PC-9 (cell line): ENCODE data around the gene ARHGAP10. TPM values are rescaled to one million over a fixed set of nuclear protein-coding genes. Genes with fewer than 3 reads are reported as not detected.
A peak's percentile ranks its signal among the peaks of the same experiment; 100 is the strongest.

Source experiments
- BruUV-seq: library from RNA; stranded (reverse); fragments of 400-500 nt; replicated peaks from 2 replicates; lab custom pipeline; 2021; lab: Mats Ljungman, UMichigan
- CTCF ChIA-PET: fragments of 300-600 bp; sonication (Branson Sonifier 250); formaldehyde crosslinking; loops from one replicate; lab custom pipeline; 2022; ENCODE audit warnings: antibody characterized with exemption; lab: Charles Lee
- POLR2A ChIA-PET: fragments of 300-600 bp; sonication (Branson Sonifier 250); formaldehyde crosslinking; loops from one replicate; lab custom pipeline; 2022; ENCODE audit warnings: antibody characterized with exemption; ENCODE audit not compliant: unreplicated experiment; lab: Charles Lee
- DNase-seq, 2 experiments: peaks; one replicate each; pipeline versions ENCODE4 v3.0.0 to v3.0.0-alpha.2; 2015 to 2022; ENCODE audit warnings: mixed read lengths in 1 of 2
- H2AFZ ChIP-seq: fragments of 200-600 bp; sonication (generic); 2 replicates; pipeline ENCODE4 v1.8.1; 2017; ENCODE audit warnings: antibody characterized with exemption
- H3F3A ChIP-seq: fragments of 200-600 bp; sonication (generic); 2 replicates; pipeline ENCODE4 v1.8.1; 2017; ENCODE audit warnings: antibody characterized with exemption, mild to moderate bottlenecking, low read depth; ENCODE audit not compliant: insufficient read depth
- H3K27ac ChIP-seq: fragments of 200-600 bp; sonication (generic); 2 replicates; pipeline ENCODE4 v1.6.1; 2016; ENCODE audit warnings: mixed run types
- H3K27me3 ChIP-seq: fragments of 200-600 bp; sonication (generic); 2 replicates; pipeline ENCODE4 v1.6.1; 2016; ENCODE audit warnings: low read depth, mixed run types; ENCODE audit not compliant: insufficient read depth
- H3K36me3 ChIP-seq: fragments of 200-600 bp; sonication (generic); 2 replicates; pipeline ENCODE4 v1.6.1; 2016; ENCODE audit warnings: low read depth, mixed run types
- H3K4me1 ChIP-seq: fragments of 200-600 bp; sonication (generic); replicated peaks from 2 replicates; pipeline ENCODE4 v1.6.1; 2016; ENCODE audit warnings: mixed run types; ENCODE audit not compliant: insufficient read depth
- H3K4me2 ChIP-seq: fragments of 200-600 bp; sonication (generic); 2 replicates; pipeline ENCODE4 v1.6.1; 2017; ENCODE audit warnings: mixed run types
- H3K4me3 ChIP-seq: fragments of 200-600 bp; sonication (generic); 2 replicates; pipeline ENCODE4 v1.6.1; 2016; ENCODE audit warnings: mixed run types
- H3K79me2 ChIP-seq: fragments of 200-600 bp; sonication (generic); 2 replicates; pipeline ENCODE4 v1.6.1; 2017; ENCODE audit warnings: low read depth, mixed run types
- H3K9me2 ChIP-seq: fragments of 200-600 bp; sonication (generic); 2 replicates; pipeline ENCODE4 v1.8.1; 2017; ENCODE audit warnings: mild to moderate bottlenecking; ENCODE audit not compliant: insufficient read depth
- H3K9me3 ChIP-seq: fragments of 200-600 bp; sonication (generic); 2 replicates; pipeline ENCODE4 v1.8.1; 2016; ENCODE audit warnings: low read depth; ENCODE audit not compliant: insufficient read depth
- H4K20me1 ChIP-seq: fragments of 200-600 bp; sonication (generic); 2 replicates; pipeline ENCODE4 v1.8.1; 2017; ENCODE audit not compliant: insufficient read depth
- CTCF ChIP-seq: fragments of 200-600 bp; sonication (generic); conservative IDR thresholded peaks from 2 replicates; pipeline ENCODE4 v1.6.1; 2017; ENCODE audit warnings: mixed run types, antibody characterized with exemption, mild to moderate bottlenecking, moderate library complexity
- EZH2 ChIP-seq: fragments of 200-600 bp; sonication (generic); IDR thresholded peaks from 2 replicates; pipeline ENCODE4 v1.8.0; 2017; ENCODE audit warnings: antibody characterized with exemption, low read depth
- intact Hi-C: fragments of 100-400 bp; cut with micrococcal nuclease; formaldehyde crosslinking; loops from one replicate; pipeline ENCODE4 v1.10.0; 2022; ENCODE audit not compliant: unreplicated experiment
- total RNA-seq: library from RNA; stranded (reverse); gene quantifications from 2 replicates; pipeline ENCODE4 v1.2.3, GENCODE V29; 2021

The ARHGAP10 gene
- total RNA-seq, 1 experiment from 2014 or later, result 27.5 TPM

DNA sequence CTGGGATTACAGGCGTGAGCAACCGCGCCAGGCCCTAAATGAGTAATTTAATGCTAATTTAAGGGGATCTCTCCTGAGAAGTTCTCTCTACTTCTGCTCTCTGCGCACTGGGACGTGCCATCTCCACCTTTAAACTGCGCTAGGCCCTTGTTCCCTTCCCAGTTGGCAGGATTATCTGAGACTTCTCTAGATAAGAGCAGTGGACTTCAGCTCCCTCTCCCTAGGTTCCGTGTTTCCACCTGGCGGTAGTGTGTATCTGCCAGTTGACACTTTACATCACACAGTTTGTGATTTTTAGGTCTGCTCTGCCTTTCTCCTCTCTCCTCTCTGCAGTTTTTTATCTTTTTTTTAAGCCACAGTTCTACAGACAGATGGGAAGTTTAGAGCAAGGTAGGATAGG, 40.2 kb downstream of the ARHGAP10 start:
- BruUV-seq, result no TSS peak
- Histone ChIP-seq H3K27ac (no peak overlapping the region), H3K9me2 (no peaks in the 10 kb centered on the region), H4K20me1 (no peaks in the 10 kb centered on the region), H3K4me3 (no peak overlapping the region), H3K4me2 (no peak overlapping the region), H3F3A (peaks cover 14% of the 10 kb centered on the region; the same call in 1 of the 2 replicates), H3K79me2 (peaks cover 61% of the 10 kb centered on the region), H3K9me3 (no peaks in the 10 kb centered on the region), H3K36me3 (no peaks in the 10 kb centered on the region; the same call in 1 of the 2 replicates), H3K27me3 (no peaks in the 10 kb centered on the region), H3K4me1 (peaks cover 23% of the 10 kb centered on the region), H2AFZ (no peak overlapping the region)
- TF ChIP-seq CTCF (no peak), EZH2 (no peak)
- no peak for DNase-seq
- ChIA-PET POLR2A (interaction anchor here (0.6 kb wide), 1 partner anchor 9 kb away, joined by 3 read pairs; no protein-coding TSS in a partner anchor), CTCF (no interaction called here)
- intact Hi-C loops, result no loop called here

GRCh38 chr4:147772459-147772969, 40.6 kb downstream of the ARHGAP10 start:
- Histone ChIP-seq H3K27me3 (no peaks in the 10 kb centered on the region), H3K79me2 (peaks cover 56% of the 10 kb centered on the region), H3K9me2 (no peaks in the 10 kb centered on the region), H2AFZ (no peak overlapping the region), H4K20me1 (no peaks in the 10 kb centered on the region), H3K9me3 (no peaks in the 10 kb centered on the region), H3K4me2 (no peak overlapping the region), H3K27ac (no peak overlapping the region), H3K4me3 (no peak overlapping the region), H3K36me3 (no peaks in the 10 kb centered on the region; the same call in 1 of the 2 replicates), H3F3A (peaks cover 16% of the 10 kb centered on the region; the same call in 1 of the 2 replicates), H3K4me1 (peaks cover 27% of the 10 kb centered on the region)
- CTCF ChIA-PET, result no interaction called here
- BruUV-seq, result no TSS peak
- DNase-seq, result no peak
- intact Hi-C loops, result no loop called here
- POLR2A ChIA-PET, result interaction anchor here (0.6 kb wide), 2 partner anchors 10 to 17 kb away, joined by 3 to 4 read pairs; no protein-coding TSS in a partner anchor
- TF ChIP-seq CTCF (no peak), EZH2 (no peak)

DNA sequence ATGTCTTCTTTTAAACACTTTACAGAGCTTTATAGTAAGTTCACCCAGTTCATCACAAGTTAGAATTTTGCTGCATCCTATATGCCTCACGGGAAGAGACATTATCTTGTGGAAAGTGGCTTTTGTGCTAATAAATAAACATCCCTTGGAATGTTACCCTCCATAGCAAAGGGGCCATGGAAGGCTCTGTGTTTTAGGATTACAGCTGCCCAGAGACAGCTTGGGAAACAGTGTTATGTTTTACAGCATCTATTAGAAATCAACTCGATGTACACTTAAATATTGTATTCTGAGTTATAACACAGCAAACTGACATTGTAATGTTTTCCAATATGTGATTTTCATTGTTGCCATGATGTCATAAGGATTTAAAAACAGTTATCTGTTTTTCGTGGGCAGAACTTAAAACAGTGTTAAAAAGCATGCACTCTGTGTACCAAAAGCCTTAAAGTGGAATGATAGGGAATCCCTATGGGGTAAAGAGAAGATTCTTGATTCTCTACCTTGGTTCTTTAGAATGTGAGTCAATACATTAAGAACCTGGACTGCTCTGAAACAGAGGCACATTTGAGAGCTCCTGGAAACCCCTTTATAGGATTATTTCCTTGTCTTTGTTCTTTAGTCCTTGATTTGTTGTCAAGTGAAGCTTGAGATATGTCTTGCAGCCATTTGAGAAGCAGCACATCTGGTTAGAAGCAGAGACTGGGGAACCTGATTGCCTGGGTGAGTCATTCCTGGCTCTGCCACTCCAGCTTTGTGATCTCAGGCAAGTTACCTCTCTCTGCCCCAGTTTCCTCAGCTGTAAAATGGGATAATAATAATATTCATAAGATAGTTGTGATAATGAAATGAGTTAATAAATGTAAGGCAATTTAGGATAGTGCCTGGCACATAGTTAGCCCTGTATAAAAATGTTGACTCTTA, 41.6 kb downstream of the ARHGAP10 start:
- Histone ChIP-seq H3K4me1 (peaks cover 37% of the 10 kb centered on the region), H3K9me3 (no peaks in the 10 kb centered on the region), H3K36me3 (no peaks in the 10 kb centered on the region; the same call in 1 of the 2 replicates), H3K27ac (peak overlapping the region; percentile 53; the same call in 1 of the 2 replicates), H2AFZ (no peak overlapping the region), H3K4me3 (no peak overlapping the region), H3K9me2 (no peaks in the 10 kb centered on the region), H3K79me2 (peaks cover 56% of the 10 kb centered on the region), H4K20me1 (no peaks in the 10 kb centered on the region), H3K4me2 (peak overlapping the region; percentile 6; the same call in 1 of the 2 replicates), H3F3A (peaks cover 16% of the 10 kb centered on the region; the same call in 1 of the 2 replicates), H3K27me3 (no peaks in the 10 kb centered on the region)
- intact Hi-C loops, result no loop called here
- BruUV-seq, result no TSS peak
- POLR2A ChIA-PET, result interaction anchor here (0.5 to 0.7 kb wide), 3 partner anchors 16 to 412 kb away, joined by 3 to 6 read pairs (median 4); partner anchors contain the start of gene ARHGAP10
- no peak for TF ChIP-seq EZH2
- TF ChIP-seq CTCF, result no peak
- CTCF ChIA-PET, result interaction anchor here (0.7 kb wide), 1 partner anchor 156 kb away, joined by 3 read pairs; the partner anchor contains the start of gene TMEM184C
- DNase-seq, result peak in 1 of 2 experiments; percentile 35
